NCI-H128 (cell line): ENCODE measurements around the gene SULT4A1.
"Not testable (repeated sequence)": the region's sequence is repeated elsewhere in the genome, so short reads cannot be mapped to it uniquely, and the experiment has no call there.

Experiments
- DNase-seq: peaks from one replicate; lab custom pipeline; 2025; ENCODE audit not compliant: unreplicated experiment; lab: John Stamatoyannopoulos, UW

The SULT4A1 gene, protein sequence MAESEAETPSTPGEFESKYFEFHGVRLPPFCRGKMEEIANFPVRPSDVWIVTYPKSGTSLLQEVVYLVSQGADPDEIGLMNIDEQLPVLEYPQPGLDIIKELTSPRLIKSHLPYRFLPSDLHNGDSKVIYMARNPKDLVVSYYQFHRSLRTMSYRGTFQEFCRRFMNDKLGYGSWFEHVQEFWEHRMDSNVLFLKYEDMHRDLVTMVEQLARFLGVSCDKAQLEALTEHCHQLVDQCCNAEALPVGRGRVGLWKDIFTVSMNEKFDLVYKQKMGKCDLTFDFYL

DNA sequence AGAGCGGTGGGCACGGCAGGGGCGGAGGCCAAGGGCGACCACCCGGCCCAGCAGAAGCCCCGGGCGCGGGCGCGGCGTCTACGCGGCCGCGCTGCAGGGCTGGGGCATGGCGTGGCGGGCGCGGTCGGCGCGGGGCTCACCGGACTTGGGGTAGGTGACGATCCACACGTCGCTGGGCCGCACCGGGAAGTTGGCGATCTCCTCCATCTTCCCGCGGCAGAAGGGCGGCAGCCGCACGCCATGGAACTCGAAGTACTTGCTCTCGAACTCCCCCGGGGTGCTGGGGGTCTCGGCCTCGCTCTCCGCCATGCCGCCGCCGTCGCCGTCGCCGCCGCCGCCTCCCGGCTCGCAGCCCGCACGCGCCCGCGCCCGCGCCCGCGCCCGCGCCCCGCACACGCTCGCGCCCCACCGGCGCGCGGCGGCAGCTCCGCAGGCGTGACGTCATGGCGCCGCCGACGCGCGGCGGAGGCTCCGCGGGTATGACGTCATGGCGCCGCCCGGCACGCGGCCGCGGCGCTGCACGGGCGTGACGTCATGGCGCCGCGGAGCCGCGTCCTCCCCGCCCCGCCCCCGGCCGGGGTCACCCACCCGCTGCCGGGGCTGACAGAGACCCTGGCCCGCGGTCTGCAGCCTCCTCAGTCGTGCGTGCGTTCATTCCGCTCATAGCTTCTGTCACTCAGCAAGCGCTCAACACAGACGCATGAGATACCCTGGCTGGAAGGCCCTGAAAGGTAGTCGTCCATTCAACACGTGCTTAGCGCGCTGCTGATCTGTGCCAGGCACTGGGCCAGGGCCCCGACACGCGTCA is at the start of gene SULT4A1:
Gene SULT4A1, minus strand, starts transcription at position 440 of the 808 bp plus-strand sequence. Its CDS starts 131 bp downstream, at position 309.
- no peak for DNase-seq

DNA sequence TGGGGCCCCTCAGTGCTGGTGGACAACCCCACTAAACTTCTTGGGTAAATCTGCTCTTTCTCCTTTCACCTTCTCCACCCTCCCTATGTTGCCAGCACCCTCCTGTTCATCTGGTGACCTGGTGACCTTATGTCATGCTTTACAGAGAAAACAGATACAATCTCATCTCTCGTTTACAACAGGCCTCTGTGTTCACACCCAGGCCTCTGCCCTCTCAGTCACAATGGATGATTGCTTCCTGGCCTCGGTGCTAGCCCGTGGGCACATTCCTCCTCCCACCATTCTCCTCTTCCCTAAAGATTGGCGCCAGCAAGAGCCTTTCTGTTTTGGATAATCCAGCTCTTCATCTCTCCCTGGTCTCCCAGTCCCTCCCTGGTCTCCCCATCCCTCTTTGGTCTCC is 49.0 kb upstream of the SULT4A1 start:
- DNase-seq: no peak

DNA sequence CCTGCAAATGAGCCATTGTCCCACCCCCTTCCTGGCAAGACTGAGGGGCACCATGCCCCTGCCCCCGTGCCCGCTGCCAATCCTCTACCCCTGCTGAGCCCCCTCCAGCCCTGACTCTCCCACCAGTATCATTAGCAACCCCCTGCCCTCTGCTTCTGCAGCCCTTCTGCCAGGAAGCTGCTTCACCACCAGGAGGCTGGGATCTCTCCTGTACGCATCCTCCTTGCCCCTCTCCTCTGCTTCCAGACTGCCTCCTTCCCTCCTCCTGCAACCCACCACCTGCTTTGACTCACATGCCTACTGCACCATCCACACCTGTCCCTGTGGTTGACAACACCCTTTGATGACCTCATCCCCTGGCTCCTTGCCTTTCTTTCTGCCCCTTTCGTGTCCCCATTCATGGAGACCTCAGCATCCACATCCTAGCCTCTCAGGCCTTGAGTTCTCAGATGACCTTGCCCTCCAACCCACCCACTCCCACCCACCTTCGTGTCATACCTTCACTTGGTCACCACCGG is 47.9 kb upstream of the SULT4A1 start:
- no peak for DNase-seq

DNA sequence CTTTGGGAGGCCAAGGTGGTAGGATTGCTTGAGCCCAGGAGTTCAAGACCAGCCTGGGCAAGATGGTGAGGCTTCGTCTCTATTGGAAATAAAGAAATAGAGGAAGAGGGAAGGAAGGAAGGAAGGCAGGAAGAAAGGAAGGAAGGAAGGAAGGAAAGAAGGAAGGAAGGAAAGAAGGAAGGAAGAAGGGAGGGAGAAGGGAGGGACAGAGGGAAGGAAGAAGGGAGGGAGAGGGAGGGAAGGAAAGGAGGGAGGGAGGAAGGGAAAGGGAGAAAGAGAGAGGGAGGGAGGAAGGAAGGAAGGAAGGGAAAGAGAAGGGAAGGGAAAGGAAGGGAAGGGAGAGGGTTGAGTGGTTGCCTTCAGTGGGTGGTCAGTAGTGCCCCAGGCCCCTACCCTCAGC is 47.4 kb upstream of the SULT4A1 start:
- DNase-seq: no peak

DNA sequence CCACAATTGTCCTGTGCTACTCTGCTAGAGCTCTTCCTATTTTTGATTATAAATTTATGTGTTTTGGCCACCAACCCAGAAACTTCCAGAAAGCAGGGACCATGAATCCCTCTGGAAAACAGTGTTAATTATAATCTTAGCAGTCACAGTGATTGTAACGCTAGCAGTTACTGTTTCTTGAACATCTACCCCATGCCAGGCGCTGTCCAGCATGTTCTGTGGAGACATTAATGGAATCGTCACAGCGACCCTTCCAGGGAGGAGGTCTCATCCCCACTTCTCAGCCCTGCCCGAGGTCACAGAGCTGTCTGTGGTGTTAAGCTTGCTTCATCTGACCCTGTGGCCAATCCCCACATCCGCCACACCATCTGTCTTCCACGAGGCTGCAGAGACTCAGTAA is 43.4 kb upstream of the SULT4A1 start:
- DNase-seq: no peak

DNA sequence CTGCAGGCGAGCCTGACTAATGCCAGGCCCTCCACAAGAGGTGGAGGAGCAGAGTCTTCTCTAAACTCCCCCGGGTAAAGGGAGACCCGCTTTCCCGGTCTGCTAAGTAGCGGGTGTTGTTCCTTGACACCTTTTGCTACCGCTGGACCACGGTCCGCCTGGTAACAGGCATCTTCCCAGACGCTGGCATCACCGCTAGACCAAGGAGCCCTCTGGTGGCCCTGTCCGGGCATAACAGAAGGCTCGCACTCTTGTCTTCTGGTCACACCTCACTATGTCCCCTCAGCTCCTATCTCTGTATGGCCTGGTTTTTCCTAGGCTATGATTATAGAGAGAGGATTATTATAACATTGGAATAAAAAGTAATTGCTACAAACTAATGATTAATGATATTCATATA is 42.1 kb upstream of the SULT4A1 start:
- DNase-seq: not testable (repeated sequence)

DNA sequence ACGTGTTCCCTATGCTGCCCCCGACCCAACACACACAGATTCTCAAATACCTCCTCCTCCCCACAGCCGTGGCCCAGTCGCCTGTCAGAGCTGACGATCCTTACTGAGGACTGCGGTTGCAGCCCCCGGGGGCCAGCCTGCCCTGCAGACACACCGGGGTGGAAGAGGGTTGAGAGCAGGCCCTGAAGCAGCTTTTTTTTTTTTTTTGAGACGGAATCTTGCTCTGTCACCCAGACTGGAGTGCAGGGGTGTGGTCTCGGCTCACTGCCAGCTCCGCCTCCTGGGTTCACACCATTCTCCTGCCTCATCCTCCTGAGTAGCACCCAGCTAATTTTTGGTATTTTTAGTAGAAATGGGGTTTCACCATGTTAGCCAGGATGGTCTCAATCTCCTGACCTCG is 40.7 kb upstream of the SULT4A1 start:
- not testable (repeated sequence) for DNase-seq

- DNase-seq: no peak
Observed at GRCh38 chr22:43901976-43902643, 39.8 kb upstream of the SULT4A1 start.

DNA sequence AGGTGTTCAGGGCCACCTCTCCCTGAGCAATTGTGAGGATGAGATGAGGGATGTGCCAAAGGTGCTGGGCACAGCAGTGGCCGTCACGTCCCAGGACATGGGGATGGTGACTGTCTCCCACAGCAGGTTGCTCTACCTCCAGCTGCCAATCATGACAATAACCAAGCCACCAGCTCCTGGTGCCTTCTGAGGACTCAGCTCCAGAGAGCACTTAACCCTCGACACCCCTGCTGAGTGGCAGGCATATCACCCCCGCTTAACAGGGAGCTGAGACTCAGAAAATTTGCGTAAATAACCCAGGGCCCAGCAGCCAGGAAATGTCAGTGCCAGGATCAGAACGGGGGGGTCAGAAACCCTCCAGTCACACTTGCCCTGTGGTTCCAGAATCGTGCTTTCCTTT is 37.9 kb upstream of the SULT4A1 start:
- DNase-seq: no peak

DNA sequence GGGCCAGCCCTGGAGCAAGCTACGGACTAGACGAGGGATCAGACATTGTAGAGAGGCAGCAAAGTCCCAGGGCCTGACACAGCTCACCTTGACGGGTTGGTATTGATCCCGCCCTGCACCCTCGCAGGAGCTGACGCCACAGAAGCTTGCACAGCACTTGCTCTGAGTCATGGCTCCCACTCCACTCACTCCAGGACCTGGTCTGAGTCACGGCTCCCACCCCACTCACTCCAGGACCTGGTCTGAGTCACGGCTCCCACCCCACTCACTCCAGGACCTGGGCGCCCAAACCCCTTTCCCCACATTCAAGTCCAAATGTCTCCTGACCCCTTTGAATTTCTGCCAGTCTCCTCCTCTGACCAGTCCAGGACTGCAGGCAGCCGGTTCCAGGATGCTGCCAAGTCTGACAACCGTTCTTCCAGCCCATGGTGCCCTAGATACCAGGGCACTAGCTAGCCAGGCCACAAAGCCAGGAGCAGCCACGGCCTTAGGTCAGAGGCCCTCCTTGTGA is 35.5 kb upstream of the SULT4A1 start:
- no peak for DNase-seq

GRCh38 chr22:43895986-43896645 is 33.8 kb upstream of the SULT4A1 start:
- no peak for DNase-seq

GRCh38 chr22:43894122-43894521 is 31.8 kb upstream of the SULT4A1 start:
- no peak for DNase-seq

GRCh38 chr22:43893266-43893665 is 31.0 kb upstream of the SULT4A1 start:
- DNase-seq: no peak

- no peak for DNase-seq
Observed at GRCh38 chr22:43892183-43892894, 30.0 kb upstream of the SULT4A1 start.

DNA sequence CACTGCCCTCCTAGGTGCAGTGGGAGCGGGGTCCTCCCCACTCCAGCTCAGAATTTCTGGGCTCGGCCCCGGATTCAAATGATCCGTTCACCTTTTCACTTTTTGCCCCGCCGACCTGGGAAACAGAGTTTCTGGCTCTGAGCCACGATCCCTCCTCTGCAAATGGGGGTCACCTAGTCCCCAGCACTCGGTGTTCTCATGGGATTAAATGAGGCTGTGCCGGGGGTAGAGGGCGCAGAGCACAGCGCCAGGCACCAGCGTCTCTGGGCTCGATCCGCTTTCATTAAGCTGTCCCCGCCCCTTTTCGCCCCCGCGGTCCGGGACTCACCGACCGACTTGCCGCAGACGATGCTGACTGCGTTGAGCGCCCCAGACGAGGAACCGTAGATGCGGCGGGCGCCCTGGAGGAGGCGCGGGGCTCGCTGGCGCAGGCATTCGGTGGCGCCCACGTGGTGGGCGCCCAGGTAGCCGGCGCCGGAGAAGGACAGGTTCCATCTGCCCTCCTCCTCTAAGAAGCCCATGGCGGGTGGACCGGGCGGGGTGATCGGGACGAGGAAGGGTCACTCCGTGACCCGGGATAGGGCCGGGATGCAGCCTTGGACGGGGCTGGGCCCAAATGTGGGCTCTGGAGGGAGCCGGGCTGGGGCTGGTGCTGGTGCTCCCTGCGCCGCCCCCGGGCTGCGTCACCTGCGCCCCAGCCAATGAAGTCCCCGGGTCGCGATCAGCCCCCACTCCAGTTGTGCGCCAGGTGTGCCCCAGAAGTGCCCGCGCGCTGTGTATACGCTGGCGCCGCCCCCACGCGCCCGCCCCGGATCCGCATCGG is 29.3 kb upstream of the SULT4A1 start, which contains the start of gene PNPLA5:
Gene PNPLA5, minus strand, starts transcription at position 654 of the 823 bp plus-strand sequence. Its CDS starts 133 bp downstream, at position 521.
- no peak for DNase-seq

GRCh38 chr22:43890901-43891331 is 28.6 kb upstream of the SULT4A1 start:
- no peak for DNase-seq

GRCh38 chr22:43889860-43890253 is 27.5 kb upstream of the SULT4A1 start:
- no peak for DNase-seq

DNA sequence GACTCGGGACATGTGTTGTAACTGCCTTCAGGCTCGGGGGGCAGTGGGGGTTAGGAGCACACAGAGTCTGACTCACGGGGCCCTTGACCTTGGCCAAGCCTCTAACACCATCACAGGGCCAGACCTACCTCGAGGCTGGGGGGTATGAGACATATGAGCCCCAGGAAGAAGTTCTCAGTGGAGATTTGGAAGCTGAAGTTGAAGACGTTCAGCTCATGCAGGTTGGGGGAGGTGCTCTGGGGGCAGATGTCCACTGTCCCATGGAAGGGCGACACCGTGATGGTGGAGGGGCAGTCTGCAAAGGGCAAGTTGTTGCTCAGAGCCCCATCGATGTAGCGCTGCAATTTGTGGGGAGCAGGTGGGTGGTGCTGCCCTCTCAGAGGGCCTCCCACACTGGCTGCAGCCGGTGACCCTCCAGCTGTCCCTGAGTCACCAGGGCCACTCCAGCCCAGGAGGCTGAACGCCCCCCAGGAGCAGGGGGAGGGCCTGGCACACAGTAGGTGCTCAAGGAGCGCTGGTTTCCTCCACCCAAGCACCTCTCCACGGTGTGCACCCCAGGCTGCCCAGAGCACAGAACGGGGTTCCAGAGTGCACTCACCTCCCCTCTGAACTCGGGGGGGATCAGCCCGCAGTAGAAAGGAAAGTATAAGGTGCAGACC is 27.0 kb upstream of the SULT4A1 start:
- DNase-seq: no peak

GRCh38 chr22:43888740-43889139 is 26.4 kb upstream of the SULT4A1 start:
- DNase-seq: no peak
